PC-3 (cell line): Measurements from ENCODE around the gene AGPAT3.

Experiments used
- EZH2 ChIP-seq: fragments of 300-600 bp; sonication (generic); IDR thresholded peaks from one replicate; pipeline ENCODE4 v1.6.1; 2017; ENCODE audit warnings: antibody characterized with exemption, mild to moderate bottlenecking, low read length; ENCODE audit not compliant: unreplicated experiment
- TF ChIP-seq, protein P1 (sequence below): fragments of 300-600 bp; sonication (generic); conservative IDR thresholded peaks from 2 replicates; pipeline ENCODE4 v1.5.1; 2017; ENCODE audit warnings: antibody characterized with exemption, low read depth, mild to moderate bottlenecking, low read length

DNA sequence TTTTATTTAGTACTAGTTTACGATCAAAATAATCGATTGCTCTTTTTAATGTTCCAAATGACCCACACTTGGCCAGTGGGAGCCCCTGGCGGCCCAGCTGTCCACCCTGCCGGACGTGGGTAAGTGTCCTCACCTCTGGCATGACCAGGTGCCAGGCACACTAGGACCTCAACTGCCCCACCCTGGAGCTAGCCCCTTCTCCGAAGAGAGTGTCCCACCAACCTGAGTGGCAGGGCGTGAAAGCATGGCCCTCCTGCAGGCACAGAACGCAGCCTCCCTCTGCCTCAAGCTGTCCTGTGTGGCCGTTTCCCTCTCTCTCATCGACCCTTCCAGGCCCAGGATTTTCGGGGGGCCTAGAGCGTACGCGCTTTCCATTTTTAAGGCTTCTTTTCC is 32.9 kb upstream of the AGPAT3 start:
- TF ChIP-seq, protein P1, sequence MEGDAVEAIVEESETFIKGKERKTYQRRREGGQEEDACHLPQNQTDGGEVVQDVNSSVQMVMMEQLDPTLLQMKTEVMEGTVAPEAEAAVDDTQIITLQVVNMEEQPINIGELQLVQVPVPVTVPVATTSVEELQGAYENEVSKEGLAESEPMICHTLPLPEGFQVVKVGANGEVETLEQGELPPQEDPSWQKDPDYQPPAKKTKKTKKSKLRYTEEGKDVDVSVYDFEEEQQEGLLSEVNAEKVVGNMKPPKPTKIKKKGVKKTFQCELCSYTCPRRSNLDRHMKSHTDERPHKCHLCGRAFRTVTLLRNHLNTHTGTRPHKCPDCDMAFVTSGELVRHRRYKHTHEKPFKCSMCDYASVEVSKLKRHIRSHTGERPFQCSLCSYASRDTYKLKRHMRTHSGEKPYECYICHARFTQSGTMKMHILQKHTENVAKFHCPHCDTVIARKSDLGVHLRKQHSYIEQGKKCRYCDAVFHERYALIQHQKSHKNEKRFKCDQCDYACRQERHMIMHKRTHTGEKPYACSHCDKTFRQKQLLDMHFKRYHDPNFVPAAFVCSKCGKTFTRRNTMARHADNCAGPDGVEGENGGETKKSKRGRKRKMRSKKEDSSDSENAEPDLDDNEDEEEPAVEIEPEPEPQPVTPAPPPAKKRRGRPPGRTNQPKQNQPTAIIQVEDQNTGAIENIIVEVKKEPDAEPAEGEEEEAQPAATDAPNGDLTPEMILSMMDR: no peak
- TF ChIP-seq EZH2: no peak
